Urothelium cell line (cell line): Measurements from ENCODE around the gene FOXP1.

Experiments
- DNase-seq: peaks from one replicate; pipeline ENCODE4 v3.0.0; 2011; ENCODE audit warnings: low spot score, mixed read lengths
- FAIRE-seq: peaks from 2 replicates; lab custom pipeline; 2011; peaks lifted over from hg19 to GRCh38; lab: Jason Lieb, UNC

FOXP1 gene

GRCh38 chr3:71202848-71203533, 380.5 kb downstream of the FOXP1 start:
- DNase-seq = no peak
- FAIRE-seq = no peak

- DNase-seq (no peak), FAIRE-seq (no peak)
These were observed 381.6 kb downstream of the FOXP1 start for GRCh38 chr3:71201939-71202338.

- no peak for FAIRE-seq
- no peak for DNase-seq
These were observed 385.5 kb downstream of the FOXP1 start for GRCh38 chr3:71197841-71198565.

- DNase-seq (no peak), FAIRE-seq (no peak)
These were observed 388.0 kb downstream of the FOXP1 start for GRCh38 chr3:71195492-71195891.

DNA sequence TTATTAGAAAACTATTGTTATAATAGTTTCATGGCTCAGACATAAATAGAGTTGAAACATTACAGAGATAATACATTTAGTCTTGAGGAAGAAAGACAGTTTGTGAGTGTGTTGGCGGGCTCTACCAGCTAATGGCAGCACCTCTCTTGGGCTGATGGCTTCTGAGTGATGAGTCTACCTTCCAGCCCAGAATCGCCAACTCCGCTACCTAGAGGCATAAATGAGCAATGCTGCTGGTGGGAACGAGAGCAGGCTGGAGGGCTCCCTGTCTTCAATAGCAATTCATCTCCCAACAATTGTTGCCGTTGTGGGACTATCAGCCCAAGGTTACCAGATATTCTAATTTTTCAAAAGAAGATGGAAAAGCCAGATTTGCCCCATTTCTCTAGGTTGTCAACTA, 388.7 kb downstream of the FOXP1 start:
- DNase-seq = no peak
- no peak for FAIRE-seq

DNA sequence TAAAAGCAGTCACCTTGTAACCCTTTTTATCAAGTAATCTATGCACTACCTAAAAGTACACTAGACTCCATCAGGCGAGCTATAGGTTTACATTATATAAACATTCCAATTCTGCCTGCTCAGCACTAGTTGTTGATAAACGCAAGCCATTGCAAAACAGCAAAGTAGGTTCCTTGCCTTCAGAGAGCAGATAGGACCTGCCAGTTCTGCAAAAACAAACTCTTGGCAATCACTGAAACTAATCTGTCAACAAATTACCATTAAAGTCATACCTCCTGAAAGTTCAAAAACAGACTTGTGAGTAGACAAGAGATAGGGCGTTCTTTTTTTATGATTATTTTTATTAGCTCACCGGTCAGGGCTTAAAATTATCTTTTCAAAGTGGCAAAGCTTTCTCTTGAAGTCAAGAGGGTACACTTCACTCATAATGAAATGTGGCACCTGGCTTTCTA, 392.5 kb downstream of the FOXP1 start:
- FAIRE-seq = no peak
- DNase-seq = no peak

DNA sequence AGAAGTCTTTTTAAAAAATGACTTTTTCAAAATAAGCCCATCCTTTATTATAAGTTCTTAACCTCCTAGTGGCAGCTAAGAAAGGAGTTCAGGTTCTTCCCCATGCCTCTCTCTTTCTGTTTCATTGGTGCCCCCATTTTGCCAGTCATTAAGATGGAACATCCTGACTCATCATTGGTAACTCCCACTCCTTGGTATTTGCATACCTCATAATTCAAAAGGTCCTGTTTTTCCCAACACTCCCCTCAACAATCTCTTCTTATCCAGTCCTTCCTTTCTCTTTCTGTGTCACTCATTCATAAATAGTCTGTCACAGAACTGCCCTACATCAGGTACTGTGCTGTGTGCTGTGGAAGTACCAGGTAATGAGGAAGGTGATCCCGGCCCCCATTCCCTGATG, 394.0 kb downstream of the FOXP1 start:
- no peak for FAIRE-seq
- no peak for DNase-seq

DNA sequence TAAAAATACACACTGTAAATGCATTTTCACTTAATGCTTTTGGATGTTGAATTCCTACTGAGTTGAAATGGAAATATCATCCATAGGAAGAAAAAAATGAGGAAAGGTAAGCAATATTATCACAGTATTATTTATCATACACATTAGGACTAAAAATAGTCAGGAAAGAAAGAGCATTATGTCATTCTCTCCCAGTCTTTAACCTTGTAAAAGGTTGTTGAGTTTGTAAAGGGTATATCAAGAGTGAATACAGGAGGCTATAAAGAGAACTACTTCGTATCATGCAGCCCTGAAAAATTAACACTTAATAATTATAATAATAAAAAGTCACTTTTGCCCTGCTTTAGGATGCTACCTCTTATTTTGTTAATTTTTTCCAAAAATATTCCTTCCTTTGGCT, 395.8 kb downstream of the FOXP1 start:
- DNase-seq (no peak), FAIRE-seq (no peak)

DNA sequence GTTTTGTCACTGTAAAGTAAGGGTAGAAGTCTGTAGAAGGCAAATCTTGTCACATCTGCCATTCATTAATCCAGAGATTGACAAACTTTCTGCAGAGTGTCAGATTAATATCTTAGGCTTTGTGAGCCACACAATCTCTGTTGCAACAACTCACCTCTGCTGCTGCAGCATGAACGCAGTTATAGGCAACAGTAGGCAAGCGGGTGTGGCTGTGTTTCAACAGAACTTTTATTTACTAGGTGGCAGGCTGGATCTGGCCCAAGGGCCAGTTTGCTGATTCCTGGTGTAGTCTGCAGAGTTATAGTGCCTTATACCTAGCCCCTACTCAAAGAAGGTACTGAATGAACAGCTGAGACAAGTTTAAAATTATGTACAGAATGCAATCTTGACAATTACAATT, 396.7 kb downstream of the FOXP1 start:
- FAIRE-seq = no peak
- no peak for DNase-seq

DNA sequence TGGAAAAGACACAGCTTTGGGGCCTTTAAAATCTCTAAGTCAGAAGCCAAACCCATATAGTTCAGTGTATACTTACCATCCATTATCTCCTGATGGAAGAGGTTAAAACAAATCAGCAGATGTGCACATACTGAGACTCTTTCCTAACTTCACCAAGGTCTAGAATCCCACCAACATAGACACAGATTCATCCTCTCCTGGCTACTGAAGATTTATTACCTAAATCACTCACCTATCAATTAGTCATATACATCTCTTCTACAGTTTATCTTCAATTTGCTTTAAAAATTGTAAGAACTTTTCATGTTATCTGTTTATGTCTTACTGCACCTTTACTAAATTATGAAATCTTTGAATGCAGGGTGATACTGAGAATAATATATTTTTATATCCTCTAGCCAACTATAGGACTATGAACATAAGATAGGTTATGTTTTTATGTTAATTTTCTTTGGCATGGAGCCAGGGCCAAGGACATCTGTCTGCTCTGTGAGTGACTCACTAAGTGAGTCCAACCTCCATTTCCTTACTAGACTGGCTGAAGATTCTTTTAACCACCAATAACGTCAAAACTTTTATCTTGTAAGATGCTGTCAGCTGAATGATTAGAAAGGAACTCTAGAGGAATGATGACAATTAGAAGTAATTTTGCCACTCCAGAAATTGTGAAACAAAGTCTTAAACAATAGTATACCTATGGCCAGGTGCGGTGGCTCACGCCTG, 397.6 kb downstream of the FOXP1 start:
- FAIRE-seq (no peak), DNase-seq (peak; percentile 17)

DNA sequence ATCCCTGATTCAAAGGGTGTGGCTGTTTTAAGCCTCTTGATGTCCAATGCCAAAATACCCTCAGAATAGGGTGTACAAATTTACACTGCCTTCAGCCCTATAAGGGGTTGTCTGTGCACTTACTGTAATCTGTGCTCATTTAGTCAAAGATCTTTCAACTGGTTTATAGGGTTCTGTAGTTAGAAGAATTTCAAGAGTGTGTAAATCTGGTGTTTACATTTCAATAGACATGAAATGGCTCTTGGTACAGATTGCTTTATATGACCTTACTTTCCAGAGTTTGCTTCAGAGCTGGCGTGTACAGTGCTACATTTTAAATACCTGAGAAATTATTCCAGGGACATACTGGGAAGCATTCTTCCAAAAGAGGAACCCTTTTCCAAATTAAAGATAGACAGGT, 399.3 kb downstream of the FOXP1 start:
- FAIRE-seq = no peak
- no peak for DNase-seq

GRCh38 chr3:71183549-71183948, 400.0 kb downstream of the FOXP1 start:
- DNase-seq = no peak
- no peak for FAIRE-seq

- DNase-seq (no peak), FAIRE-seq (no peak)
These were observed 403.0 kb downstream of the FOXP1 start for GRCh38 chr3:71180524-71180923.

DNA sequence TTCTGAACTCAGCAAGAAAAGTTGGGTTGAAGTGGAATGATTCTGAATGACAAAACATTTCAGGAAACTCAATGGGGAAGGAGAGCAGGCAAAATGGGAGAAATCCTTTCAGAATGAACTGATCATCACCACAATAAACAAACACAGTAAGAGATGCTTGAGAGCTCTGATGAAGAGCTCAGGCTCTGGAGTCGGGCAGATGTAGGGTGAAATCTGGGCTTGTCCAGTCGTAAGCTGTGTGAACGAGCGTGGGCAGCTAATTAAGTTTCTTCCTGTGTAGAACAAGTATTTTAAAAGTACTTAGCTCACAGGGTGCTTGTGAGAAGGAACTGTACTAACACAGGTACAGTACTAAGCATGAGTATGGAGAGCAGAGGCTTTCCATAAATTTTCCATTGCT, 406.2 kb downstream of the FOXP1 start:
- no peak for FAIRE-seq
- no peak for DNase-seq

DNA sequence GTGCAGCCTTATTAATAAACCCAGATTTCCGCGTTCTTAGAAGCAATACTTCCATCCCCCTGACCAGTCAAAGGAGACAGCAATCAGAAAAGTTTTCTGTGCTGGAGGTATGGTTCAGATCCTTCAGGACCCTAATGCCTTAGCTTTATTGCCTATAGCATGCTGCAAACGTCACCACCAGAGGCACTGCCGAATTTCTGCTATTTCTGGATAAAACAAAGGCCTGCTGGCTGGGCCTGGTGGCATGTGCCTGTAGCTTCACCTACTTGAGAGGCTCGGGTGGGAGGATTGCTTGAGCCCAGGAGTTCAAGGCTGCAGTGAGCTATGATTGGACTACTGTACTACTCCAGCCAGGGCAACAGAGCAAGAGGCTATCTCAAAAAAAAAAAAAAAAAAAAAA, 407.2 kb downstream of the FOXP1 start:
- DNase-seq = no peak
- no peak for FAIRE-seq

- FAIRE-seq (no peak), DNase-seq (no peak)
These were observed 407.7 kb downstream of the FOXP1 start for GRCh38 chr3:71175691-71176365.

DNA sequence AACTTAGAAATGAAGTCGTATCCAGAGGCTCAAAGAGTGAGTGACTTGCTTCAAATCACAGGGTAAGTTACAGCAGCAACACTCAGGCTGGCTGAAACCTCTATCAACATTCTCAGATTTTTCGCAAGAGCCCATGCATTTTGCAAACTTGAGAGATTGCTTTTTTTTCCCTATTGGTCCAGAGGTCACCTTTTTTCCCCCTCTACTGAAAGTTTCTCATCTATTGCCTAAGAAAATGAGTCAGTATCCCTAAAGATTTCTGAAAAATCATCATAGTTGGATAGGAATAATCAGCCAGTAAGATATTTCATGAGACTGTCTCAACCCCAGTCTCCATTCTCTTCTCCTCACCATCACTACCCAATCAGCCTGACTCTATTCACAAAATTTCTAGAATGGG, 410.6 kb downstream of the FOXP1 start:
- no peak for FAIRE-seq

DNA sequence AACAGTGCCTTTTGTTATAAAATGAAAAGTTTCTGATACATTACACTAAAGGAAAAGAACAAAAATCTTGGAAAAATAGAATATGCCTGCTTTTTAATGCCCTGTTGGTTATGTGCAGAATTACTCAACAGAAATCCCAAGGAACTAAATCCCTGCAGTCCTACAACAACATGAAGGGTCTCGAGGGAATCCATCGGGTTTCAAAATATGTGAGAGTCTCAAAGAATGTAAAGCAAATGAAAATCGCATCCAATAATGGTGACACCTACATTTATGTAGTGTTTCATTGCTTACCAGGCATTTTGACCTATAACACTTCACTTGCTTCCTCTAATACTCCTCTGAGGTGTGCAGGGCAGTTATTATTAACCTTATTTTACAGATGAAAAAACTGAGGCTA, 411.3 kb downstream of the FOXP1 start:
- no peak for FAIRE-seq
- DNase-seq = no peak

More for the DNA sequence above, 410.6 kb downstream of the FOXP1 start:
- no peak for DNase-seq

GRCh38 chr3:71171247-71171646, 412.3 kb downstream of the FOXP1 start:
- no peak for FAIRE-seq
- DNase-seq = no peak

GRCh38 chr3:71168880-71169411, 414.6 kb downstream of the FOXP1 start:
- DNase-seq = no peak

GRCh38 chr3:71168121-71168721, 415.3 kb downstream of the FOXP1 start:
- FAIRE-seq = no peak
- DNase-seq = no peak

More at GRCh38 chr3:71168880-71169411, 414.6 kb downstream of the FOXP1 start:
- no peak for FAIRE-seq
